Naive thymus-derived CD4-positive, alpha-beta T cell (primary cell): ENCODE data around the gene KRT80. TPM values are rescaled to one million over a fixed set of nuclear protein-coding genes. Genes with fewer than 3 reads are reported as not detected.

ENCODE experiments used
- ATAC-seq: fragments of 150-1000 bp; cut with Tn5 transposase; 2 replicates; pipeline ENCODE4 v1.10.0; 2021; ENCODE audit warnings: mild to moderate bottlenecking, moderate library complexity
- CTCF ChIA-PET: fragments of 350-600 bp; sonication (Branson Sonifier 250); formaldehyde crosslinking; loops from one replicate; lab custom pipeline; 2021; ENCODE audit warnings: antibody characterized with exemption; lab: Charles Lee
- POLR2A ChIA-PET: fragments of 350-600 bp; sonication (Branson Sonifier 250); formaldehyde crosslinking; loops from one replicate; lab custom pipeline; 2021; ENCODE audit warnings: antibody characterized with exemption, inconsistent platforms; lab: Charles Lee
- DNase-seq, 9 donors: peaks; one replicate each; pipeline versions ENCODE4 v3.0.0 to v3.0.0-alpha.2; 2020 to 2022; ENCODE audit warnings: mixed read lengths in 1 of 9
- H3K27ac ChIP-seq: one replicate; pipeline ENCODE4 v1.7.0; 2013; ENCODE audit warnings: mild to moderate bottlenecking, low read depth, low read length, moderate library complexity
- H3K27me3 ChIP-seq, 2 donors: one replicate each; pipeline ENCODE4 v1.7.0; 2013; ENCODE audit warnings: low read length in 2 of 2, mild to moderate bottlenecking in 2 of 2, moderate library complexity in 2 of 2; ENCODE audit not compliant: control insufficient read depth in 2 of 2, insufficient read depth in 2 of 2
- H3K36me3 ChIP-seq, 3 experiments: 1 replicate in 2 of 3; 2 replicates in 1 of 3; pipeline ENCODE4 v1.7.0; 2013; ENCODE audit warnings: low read length in 3 of 3, mild to moderate bottlenecking in 3 of 3, moderate library complexity in 1 of 3; ENCODE audit not compliant: insufficient read depth in 3 of 3, control insufficient read depth in 2 of 3
- H3K4me1 ChIP-seq, 2 donors: one replicate each; pipeline ENCODE4 v1.7.0; 2013; ENCODE audit warnings: low read length in 2 of 2, mild to moderate bottlenecking in 2 of 2, moderate library complexity in 1 of 2; ENCODE audit not compliant: control insufficient read depth in 2 of 2, insufficient read depth in 2 of 2
- H3K4me3 ChIP-seq: 2 replicates; pipeline ENCODE4 v1.7.0; 2013; ENCODE audit warnings: mild to moderate bottlenecking, low read length
- H3K9me3 ChIP-seq, 3 experiments: 1 replicate in 2 of 3; 2 replicates in 1 of 3; pipeline ENCODE4 v1.7.0; 2013; ENCODE audit warnings: low read length in 3 of 3; ENCODE audit not compliant: control insufficient read depth in 2 of 3
- H3K27ac Mint-ChIP-seq, 9 donors: one replicate each; pipeline ENCODE4 v1.8.0; 2020 to 2022; ENCODE audit warnings: mixed read lengths in 9 of 9, mild to moderate bottlenecking in 8 of 9, moderate library complexity in 5 of 9, inconsistent platforms in 2 of 9
- H3K27me3 Mint-ChIP-seq, 5 donors: one replicate each; pipeline ENCODE4 v1.8.0; 2021 to 2022; ENCODE audit warnings: mixed read lengths in 5 of 5, mild to moderate bottlenecking in 1 of 5
- H3K36me3 Mint-ChIP-seq, 5 donors: one replicate each; pipeline ENCODE4 v1.8.0; 2020 to 2022; ENCODE audit warnings: mixed read lengths in 5 of 5, mild to moderate bottlenecking in 3 of 5, inconsistent platforms in 1 of 5
- H3K4me1 Mint-ChIP-seq, 7 donors: one replicate each; pipeline ENCODE4 v1.8.0; 2020 to 2022; ENCODE audit warnings: mixed read lengths in 7 of 7, mild to moderate bottlenecking in 3 of 7, inconsistent platforms in 1 of 7
- H3K4me3 Mint-ChIP-seq, 10 donors: one replicate each; pipeline ENCODE4 v1.8.0; 2020 to 2022; ENCODE audit warnings: mild to moderate bottlenecking in 10 of 10, mixed read lengths in 10 of 10, moderate library complexity in 6 of 10, inconsistent platforms in 2 of 10
- H3K9me3 Mint-ChIP-seq, 11 donors: one replicate each; pipeline ENCODE4 v1.8.0; 2020 to 2022; ENCODE audit warnings: mixed read lengths in 11 of 11, mild to moderate bottlenecking in 4 of 11, inconsistent platforms in 1 of 11, moderate library complexity in 1 of 11
- intact Hi-C, 2 donors: fragments of 100-400 bp; cut with micrococcal nuclease; formaldehyde crosslinking; loops; one replicate each; pipeline ENCODE4 v1.15.1; 2023
- polyA plus RNA-seq, 2 donors: library from polyadenylated mRNA; unstranded; fragments of 300-500 nt; fragmentation: Illumina TruSeq; gene quantifications; one replicate each; pipeline ENCODE4 v1.2.3, GENCODE V29; 2021
- total RNA-seq, 6 experiments: library from RNA in 5 of 6; stranded (reverse) in 5 of 6; gene quantifications; 1 replicate in 5 of 6; 2 replicates in 1 of 6; pipeline ENCODE4 v1.2.3 and lab custom pipeline; 2021 to 2026

Gene KRT80
- total and polyA plus RNA-seq, 7 experiments from 2014 or later: 0.12 TPM; not detected in 6

DNA sequence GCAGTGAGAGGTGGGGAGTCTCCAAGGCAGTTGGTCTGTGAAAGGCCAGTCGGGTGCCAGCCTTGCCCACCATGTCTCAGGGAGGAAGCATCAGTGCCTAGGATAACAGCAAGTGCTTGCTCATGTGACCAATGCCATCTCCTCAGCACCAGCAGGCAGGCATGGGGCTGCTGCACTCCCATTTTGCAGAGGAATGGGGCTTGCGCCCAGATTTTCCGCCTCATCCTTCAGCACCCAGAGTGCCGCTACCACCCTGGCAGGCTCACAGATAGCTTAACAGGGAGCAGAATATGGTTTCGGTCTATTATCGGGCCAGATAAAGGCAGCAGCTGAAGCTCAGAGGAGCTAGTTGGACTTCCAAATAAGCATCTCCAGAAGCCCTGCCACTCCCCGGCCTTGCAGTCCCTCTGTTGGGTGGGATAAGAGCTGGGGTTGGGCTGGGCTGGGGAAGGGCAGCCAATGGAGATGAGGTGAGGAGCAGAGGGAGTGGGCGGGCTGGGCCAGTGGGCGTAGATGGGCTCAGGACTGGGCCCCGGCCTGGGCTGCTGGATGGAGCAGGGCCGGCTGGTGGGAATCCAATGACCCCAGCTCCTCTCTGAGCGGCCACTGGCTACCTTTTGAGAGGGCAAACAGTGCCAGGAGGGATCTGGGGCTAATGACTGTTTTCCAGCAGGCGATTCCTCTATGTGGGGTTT, 8.4 kb upstream of the KRT80 start:
- intact Hi-C loops: no loop called here
- DNase-seq (no peak), ATAC-seq (no peak)
- ChIA-PET CTCF (interaction anchor here (0.7 kb wide), 1 partner anchor 132 kb away, joined by 3 read pairs; no protein-coding TSS in a partner anchor), POLR2A (no interaction called here)
- H3K27ac Mint-ChIP-seq: no peak overlapping the region
- no peaks in the 10 kb centered on the region for H3K36me3 ChIP-seq
- H3K27ac ChIP-seq: no peak overlapping the region
- H3K4me1 Mint-ChIP-seq: peaks cover 0 to 8% (median 4%) of the 10 kb centered on the region in 7 donors
- no peak overlapping the region for H3K4me3 ChIP-seq
- no peaks in the 10 kb centered on the region for H3K36me3 Mint-ChIP-seq
- no peaks in the 10 kb centered on the region for H3K4me1 ChIP-seq
- no peak overlapping the region for H3K4me3 Mint-ChIP-seq
- H3K9me3 ChIP-seq: no peaks in the 10 kb centered on the region
- H3K27me3 ChIP-seq: no peaks in the 10 kb centered on the region
- no peaks in the 10 kb centered on the region for H3K9me3 Mint-ChIP-seq
- peaks cover 6 to 19% (median 13%) of the 10 kb centered on the region in 5 donors for H3K27me3 Mint-ChIP-seq

DNA sequence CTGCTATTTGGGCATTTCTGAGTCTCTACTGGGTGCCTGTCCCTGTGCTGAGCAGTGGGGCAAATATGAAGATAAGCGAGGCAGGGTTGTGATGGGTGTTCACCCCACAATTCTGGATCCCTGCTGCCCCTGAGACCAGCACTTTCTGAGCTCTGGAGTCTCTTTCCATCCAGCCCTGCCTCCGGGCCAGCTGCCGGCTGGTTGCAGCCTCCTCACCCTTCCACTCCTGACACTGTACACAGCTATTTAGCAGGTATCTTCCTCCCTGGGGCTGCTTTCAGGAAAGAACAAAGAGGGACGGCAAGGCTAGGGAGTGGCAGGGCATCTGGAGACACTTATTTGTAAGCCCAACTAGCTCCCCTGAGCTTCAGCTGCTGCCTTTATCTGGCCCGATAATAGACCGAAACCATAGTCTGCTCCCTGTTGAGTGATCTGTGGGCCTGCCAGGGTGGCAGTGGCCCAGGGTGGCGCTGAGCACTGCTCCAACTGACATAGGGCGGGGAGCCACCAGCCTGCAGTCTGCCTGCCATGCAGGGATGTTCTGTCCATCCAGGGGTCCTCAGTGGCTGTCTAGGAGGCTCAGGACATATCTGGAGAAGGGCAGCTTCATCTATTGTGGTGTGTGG, 7.6 kb upstream of the KRT80 start:
- ChIA-PET POLR2A (interaction anchor here (0.5 kb wide), 1 partner anchor 211 kb away, joined by 3 read pairs; no protein-coding TSS in a partner anchor), CTCF (no interaction called here)
- Histone ChIP-seq H3K4me3 (no peak overlapping the region), H3K27ac (no peak overlapping the region), H3K36me3 (no peaks in the 10 kb centered on the region), H3K4me1 (no peaks in the 10 kb centered on the region), H3K9me3 (no peaks in the 10 kb centered on the region), H3K27me3 (no peaks in the 10 kb centered on the region)
- intact Hi-C loops: no loop called here
- no peaks in the 10 kb centered on the region for H3K36me3 Mint-ChIP-seq
- H3K4me3 Mint-ChIP-seq: no peak overlapping the region
- H3K27ac Mint-ChIP-seq: peak overlapping the region in 1 of 9 donors; percentile 23
- no peak for DNase-seq
- H3K27me3 Mint-ChIP-seq: peaks cover 6 to 23% (median 14%) of the 10 kb centered on the region in 5 donors
- ATAC-seq: no peak
- no peaks in the 10 kb centered on the region for H3K9me3 Mint-ChIP-seq
- H3K4me1 Mint-ChIP-seq: peaks cover 0 to 11% (median 4%) of the 10 kb centered on the region in 7 donors

DNA sequence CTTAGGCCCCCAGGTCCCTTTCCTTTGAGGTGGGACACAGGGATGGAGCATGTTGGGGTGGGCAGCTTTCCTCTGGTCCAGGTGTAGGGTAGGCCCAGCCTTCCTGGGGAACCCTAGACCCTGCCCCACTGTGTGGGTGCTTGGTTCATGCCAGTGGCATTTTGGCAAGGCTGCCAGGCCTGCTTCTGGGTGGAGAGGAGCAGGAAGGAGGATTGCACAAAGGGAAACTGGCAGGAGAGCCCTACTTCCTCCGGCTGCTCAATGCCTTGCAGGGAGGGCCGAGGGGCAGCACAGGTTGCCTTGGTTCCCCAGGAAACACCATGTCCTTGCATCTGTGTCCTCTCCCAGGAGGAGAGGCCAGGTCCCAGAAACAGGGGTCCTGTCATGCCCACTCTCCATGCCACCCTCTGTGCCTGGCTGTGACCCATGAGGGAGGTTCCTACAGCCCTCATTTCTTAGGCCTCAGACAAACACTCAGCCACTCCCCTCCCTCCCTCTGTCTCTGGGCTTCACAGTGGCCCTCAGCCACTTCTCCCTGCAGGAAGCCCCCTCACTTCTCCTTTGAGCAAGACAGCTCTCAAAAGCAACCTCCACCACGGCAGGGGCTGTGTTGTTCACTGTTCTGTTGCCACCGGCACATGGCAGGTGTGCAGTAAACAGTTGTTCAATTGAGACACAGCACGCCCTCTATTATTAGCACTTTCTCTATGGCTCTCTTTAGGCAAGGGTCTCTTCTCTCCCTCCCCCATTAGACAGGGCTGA, 6.8 kb upstream of the KRT80 start:
- ATAC-seq: peak; percentile 19
- no peaks in the 10 kb centered on the region for H3K9me3 ChIP-seq
- ChIA-PET CTCF (no interaction called here), POLR2A (no interaction called here)
- no peak for DNase-seq
- Mint-ChIP-seq H3K4me3 (no peak overlapping the region), H3K36me3 (no peaks in the 10 kb centered on the region), H3K9me3 (no peaks in the 10 kb centered on the region), H3K27ac (peak overlapping the region in 1 of 9 donors; percentile 23), H3K27me3 (peaks cover 6 to 25% (median 13%) of the 10 kb centered on the region in 5 donors), H3K4me1 (peaks cover 0 to 13% (median 4%) of the 10 kb centered on the region in 7 donors)
- H3K4me3 ChIP-seq: no peak overlapping the region
- intact Hi-C loops: no loop called here
- H3K4me1 ChIP-seq: no peaks in the 10 kb centered on the region
- H3K27ac ChIP-seq: no peak overlapping the region
- H3K27me3 ChIP-seq: no peaks in the 10 kb centered on the region
- no peaks in the 10 kb centered on the region for H3K36me3 ChIP-seq

DNA sequence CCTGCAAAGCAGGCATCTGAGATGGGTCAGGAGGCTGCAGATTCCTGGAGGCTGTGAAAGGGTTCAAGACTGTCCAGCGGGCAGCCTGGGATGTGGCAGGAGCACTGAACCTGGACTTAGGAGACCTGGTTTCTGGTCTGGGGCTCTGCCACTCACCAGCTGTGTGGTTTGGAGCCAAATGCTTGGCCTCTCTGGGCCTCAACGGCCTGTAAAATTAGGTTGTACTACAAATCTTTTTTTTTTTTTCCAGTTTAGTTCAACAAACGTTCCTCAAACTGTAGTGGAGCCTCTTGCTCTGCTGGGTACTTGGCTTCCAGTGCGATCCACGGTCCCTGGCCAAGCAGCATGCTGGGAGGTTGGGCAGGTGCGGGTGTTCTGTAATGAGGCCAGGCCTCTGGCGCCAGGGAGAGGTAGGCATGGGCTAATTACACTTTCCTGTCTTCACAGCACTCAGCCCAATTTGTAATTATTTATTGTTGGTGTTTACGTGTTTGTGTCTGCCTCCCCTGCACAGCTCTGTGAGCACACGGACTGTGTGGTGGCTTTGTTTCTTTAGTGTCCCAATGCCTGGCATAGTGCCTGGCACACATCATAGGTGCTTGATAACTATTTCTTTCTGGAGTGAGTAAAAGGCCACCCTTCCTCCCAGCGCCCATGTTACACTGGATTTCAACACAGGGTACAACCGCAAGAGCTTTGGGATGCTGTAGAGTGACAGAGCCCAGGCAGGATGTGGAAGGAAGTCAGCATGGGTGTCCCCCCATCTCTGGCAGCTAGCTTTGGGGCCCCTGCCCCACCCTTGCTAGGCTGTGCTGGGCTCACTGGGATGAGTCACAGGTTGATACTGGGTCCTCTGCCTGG, 5.8 kb upstream of the KRT80 start:
- POLR2A ChIA-PET: no interaction called here
- peaks cover 0 to 9% (median 0%) of the 10 kb centered on the region in 7 donors for H3K4me1 Mint-ChIP-seq
- H3K4me3 Mint-ChIP-seq: no peak overlapping the region
- Histone ChIP-seq H3K27ac (no peak overlapping the region), H3K27me3 (no peaks in the 10 kb centered on the region), H3K36me3 (no peaks in the 10 kb centered on the region), H3K9me3 (no peaks in the 10 kb centered on the region), H3K4me1 (no peaks in the 10 kb centered on the region), H3K4me3 (no peak overlapping the region)
- intact Hi-C loops: no loop called here
- H3K27ac Mint-ChIP-seq: no peak overlapping the region
- DNase-seq (no peak), ATAC-seq (peak; percentile 88)
- CTCF ChIA-PET: no interaction called here
- no peaks in the 10 kb centered on the region for H3K36me3 Mint-ChIP-seq
- no peaks in the 10 kb centered on the region for H3K9me3 Mint-ChIP-seq
- peaks cover 0 to 19% (median 7%) of the 10 kb centered on the region in 5 donors for H3K27me3 Mint-ChIP-seq

DNA sequence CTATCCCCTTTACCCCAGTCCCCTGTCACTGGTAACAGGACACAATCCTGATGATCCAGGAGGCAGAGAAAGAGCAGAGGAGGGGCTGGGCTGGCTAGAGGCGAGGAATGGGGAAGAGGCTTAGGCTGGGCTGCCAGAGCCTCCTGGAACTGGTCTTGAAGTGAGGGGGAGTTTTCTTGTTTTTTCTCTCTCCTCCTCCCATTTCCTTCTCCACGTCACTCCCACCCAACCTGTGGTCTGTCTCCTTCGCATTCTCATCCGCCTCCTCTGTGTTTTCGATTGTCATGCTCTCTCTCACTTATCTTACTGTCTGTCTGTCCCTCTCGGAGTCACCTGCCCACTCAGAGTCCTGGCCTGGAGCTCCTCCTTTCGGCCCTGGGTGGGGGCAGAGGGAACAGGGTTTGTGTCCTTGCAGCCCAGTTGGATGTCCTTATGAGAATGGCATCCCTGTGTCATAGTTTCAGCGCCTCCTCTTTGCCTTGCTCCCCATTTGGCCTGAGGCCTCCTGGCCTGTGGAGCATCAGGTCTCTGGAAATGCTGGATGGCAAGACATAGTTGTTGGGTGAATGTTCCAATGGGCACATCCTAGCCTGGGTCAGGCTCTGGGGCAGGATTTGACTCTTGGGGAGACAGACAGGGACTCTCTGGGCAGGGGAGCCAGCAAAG, 3.4 kb upstream of the KRT80 start:
- H3K27me3 ChIP-seq: no peaks in the 10 kb centered on the region
- no peak for ATAC-seq
- no peaks in the 10 kb centered on the region for H3K9me3 ChIP-seq
- Mint-ChIP-seq H3K27me3 (peaks cover 0 to 16% (median 5%) of the 10 kb centered on the region in 5 donors), H3K9me3 (no peaks in the 10 kb centered on the region), H3K4me1 (peaks cover 0 to 9% (median 0%) of the 10 kb centered on the region in 7 donors), H3K4me3 (no peak overlapping the region), H3K27ac (no peak overlapping the region), H3K36me3 (no peaks in the 10 kb centered on the region)
- no peak overlapping the region for H3K4me3 ChIP-seq
- ChIA-PET CTCF (no interaction called here), POLR2A (no interaction called here)
- H3K4me1 ChIP-seq: no peaks in the 10 kb centered on the region
- H3K36me3 ChIP-seq: no peaks in the 10 kb centered on the region
- no peak overlapping the region for H3K27ac ChIP-seq
- no peak for DNase-seq
- intact Hi-C loops: no loop called here

DNA sequence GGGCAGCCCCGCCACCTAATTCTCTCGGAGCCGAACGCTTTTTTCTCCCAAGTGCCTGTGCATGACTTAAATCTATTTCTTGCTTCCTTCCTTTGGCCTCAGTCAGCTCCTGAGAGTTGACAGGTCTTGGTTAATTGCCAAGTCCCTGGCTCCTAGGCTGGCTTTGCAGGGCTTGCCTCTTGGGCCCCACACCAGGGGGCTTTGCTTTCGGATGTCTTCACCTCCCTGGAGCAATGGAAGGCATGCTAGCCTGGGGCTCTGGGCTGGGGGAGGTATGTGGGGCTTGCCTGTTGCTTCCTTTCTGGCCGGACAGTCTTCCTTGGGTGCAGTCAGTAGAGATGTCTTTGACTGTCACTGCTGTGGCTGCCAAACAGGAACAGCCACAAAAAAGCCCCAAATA, 2.2 kb upstream of the KRT80 start:
- no peak overlapping the region for H3K27ac ChIP-seq
- Mint-ChIP-seq H3K27ac (no peak overlapping the region), H3K9me3 (no peaks in the 10 kb centered on the region), H3K4me1 (peaks cover 0 to 9% (median 0%) of the 10 kb centered on the region in 7 donors), H3K27me3 (peaks cover 0 to 16% (median 5%) of the 10 kb centered on the region in 5 donors), H3K36me3 (no peaks in the 10 kb centered on the region), H3K4me3 (no peak overlapping the region)
- no peak overlapping the region for H3K4me3 ChIP-seq
- POLR2A ChIA-PET: no interaction called here
- no peaks in the 10 kb centered on the region for H3K36me3 ChIP-seq
- H3K27me3 ChIP-seq: no peaks in the 10 kb centered on the region
- no peak for DNase-seq
- H3K9me3 ChIP-seq: no peaks in the 10 kb centered on the region
- intact Hi-C loops: no loop called here
- no peak for ATAC-seq
- H3K4me1 ChIP-seq: no peaks in the 10 kb centered on the region
- CTCF ChIA-PET: no interaction called here
